GM21723 (cell line): ENCODE data around the gene LITAFD.
"Not testable (repeated sequence)": the region's sequence is repeated elsewhere in the genome, so short reads cannot be mapped to it uniquely, and the experiment has no call there.

Experiments used
- ATAC-seq: cut with Tn5 transposase; IDR thresholded peaks from one replicate; pipeline ENCODE4 v1.9.1; 2021; ENCODE audit warnings: mild to moderate bottlenecking, moderate library complexity; ENCODE audit not compliant: unreplicated experiment

Gene LITAFD

DNA sequence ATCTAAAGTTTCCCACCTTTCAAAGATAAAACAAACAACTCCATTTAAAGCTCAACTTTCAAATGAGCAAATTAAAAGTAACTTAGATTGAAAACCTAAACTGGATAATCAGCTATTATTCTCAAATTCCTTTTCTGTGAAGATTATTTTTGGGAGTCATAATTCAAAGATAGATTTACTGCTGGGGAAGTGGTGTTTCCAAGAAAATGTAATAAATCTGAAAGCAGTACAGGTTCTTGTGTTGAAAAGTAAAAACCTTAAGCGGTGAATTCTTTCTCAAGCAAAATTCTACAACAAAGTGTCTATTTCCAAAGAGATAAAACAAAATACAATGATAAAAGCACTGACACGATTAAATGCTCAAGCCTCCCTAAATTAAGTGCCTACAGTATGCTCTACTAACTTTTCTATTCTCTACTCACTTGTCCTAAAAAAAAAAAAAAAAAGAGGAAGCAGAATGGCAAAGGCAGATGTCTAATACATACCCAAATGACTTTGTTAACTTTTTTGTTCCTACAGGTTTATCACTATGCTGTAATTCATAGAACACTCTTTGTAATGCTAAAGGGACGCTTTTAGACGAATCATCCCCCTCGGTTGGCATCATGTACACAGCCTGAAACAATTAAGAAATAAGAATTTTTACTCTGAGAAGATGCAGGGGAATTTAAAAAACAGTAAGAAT lies 34.5 kb downstream of the LITAFD start:
- no peak for ATAC-seq

DNA sequence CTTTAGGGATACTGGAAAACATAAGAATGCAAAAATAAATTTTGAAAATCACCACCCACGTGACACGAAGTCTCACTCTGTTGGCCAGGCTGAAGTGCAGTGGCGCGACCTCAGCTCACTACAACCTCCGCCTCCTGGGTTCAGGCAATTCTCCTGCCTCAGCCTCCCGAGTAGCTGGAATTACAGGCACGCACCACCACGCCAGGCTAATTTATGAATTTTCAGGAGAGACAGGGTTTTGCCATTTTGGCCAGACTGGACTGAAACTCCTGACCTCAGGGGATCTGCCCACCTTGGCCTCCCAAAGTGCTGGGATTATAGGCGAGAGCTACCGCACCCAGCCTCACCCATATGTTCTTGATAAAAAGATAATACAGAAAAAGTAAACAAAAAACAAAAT lies 35.2 kb downstream of the LITAFD start:
- ATAC-seq, result not testable (repeated sequence)

DNA sequence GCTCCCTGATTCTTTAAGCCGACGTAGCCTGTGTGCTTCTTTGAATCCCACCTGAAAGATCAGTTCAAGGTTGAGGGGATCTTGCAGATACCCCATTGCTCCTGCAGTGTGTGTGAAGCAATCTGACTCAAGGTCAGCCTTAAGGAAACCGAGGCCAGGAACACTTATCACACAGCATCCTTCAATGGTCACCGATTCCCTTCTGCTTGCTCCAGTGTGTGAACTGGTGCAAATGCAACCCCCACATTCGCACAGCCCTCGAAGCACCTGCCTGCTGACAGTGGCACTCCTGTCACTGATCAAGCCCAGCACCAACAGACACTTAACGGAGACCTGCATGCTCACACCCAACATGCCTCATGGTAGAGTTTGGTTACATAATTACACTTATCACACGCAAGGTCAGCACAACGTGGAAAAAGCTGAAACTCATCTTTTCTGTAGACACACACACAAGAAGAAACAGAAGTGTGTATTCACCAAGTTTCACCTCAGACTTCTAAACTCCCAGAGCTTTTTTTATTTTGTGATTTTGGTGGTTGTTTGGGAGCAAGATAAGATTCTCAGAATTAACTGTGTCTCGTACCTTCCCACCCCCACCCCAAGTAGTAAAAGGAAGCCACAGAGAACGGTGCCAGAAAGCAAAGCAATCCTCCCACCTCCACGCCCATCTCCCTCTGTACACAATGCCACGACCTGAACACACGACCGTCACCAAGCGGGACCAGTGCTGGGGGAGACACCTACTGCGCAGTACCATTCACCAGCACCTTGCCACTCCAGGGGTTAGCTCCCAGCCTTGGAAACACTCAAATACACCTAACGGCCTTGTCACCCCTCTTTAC lies 37.2 kb downstream of the LITAFD start:
- no peak for ATAC-seq

DNA sequence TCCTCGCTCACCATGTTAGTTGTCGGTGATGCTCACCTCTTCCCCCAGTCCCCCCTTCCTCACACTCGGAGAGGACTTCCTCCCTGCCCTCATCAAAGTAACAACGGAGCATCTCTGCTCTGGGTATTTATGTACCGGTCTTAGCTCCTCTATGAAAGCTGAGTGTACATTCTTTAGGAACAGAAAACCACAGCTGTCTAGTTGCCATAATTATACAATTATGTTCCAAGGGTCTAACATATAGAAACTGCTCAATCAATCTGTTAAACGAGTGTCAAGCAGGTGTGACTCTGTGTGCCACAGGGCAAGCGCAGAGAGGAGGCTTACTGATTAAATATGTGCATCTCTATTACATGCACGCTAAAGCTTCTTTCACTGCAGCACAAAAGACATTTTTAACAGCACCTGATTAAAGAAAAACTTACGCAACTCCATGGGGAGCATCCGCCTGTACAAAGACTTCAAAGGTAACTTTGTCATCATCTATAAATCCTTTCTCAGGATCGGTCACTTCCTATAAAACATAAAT lies 37.8 kb downstream of the LITAFD start:
- no peak for ATAC-seq

DNA sequence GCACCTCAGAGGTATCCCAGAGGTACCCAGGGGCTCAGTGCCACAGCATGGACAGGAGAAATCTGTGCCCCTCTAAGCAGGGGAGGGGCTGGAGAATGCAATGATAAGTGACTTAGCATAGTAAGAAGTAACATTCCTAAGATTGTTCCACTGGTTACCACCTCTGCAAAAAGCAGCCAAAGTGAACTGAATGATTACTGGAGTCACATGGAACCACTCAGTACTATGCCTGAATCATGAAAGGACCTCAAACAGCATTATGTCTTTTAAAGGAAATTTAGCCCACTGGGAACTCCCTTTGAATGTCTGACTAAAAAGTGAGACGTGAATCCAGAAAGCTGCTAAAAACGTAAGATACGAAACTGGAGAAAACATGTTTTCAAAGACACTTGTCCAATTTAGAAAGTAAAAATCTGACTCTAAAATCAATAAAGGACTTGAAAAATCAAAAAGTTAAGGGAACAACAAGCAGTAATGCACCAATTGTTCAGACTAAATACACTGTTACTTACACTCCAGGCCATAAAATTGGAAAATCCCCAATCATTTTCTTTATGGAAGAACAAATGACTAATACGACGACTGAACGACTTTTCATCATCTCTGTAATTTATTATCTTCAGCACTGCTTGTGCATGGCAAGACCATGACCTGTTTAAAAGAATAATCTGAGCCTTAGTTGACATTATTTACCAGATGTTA lies 38.6 kb downstream of the LITAFD start:
- no peak for ATAC-seq

DNA sequence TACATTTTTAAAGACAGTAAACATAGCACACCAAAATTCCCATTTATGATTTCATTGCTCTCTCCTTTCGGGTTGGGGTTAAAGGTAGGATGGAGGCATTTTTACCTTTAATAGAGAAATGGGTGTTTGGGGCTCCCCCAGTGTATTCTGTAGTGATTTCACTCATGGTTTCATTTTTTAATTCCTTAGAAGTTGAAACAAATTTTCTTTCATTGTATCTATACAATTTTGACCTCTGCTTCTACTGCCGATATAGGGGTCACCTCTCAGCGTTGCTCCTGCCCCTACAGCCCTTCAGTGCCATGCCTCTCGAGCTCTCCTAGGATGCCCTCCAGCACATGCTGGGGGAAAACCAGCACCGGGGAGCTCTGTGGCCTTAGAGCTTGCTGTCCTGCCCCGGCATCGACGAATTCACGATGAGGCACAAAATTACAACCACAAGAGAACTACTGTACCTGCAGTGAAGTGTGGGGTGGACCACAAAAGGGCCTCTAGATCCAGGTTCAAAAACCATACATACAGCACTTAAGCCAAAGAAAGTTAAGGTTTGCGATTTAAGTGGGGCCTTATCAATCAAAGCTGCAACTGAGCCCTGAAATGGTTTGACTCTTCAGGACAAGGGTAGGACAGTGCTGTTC lies 39.3 kb downstream of the LITAFD start:
- no peak for ATAC-seq

DNA sequence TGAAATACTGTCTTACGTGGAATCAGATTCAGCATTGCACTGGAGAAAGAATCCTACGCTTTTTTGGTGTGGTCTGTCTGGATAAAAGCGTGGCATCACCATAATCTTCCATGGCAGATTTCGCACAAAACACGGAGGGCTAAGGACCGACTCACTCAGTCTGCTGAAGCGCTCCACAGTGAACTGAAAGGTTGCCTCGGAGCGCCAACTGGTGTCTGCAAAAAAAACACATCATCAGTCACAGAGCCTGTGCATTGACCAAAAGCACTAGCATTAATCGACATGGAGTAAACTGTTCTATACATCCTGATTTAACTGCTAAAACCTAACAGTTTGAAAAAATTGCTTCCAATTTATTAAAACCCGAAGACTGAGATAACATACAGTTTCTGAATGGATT lies 41.0 kb downstream of the LITAFD start:
- ATAC-seq, result no peak

DNA sequence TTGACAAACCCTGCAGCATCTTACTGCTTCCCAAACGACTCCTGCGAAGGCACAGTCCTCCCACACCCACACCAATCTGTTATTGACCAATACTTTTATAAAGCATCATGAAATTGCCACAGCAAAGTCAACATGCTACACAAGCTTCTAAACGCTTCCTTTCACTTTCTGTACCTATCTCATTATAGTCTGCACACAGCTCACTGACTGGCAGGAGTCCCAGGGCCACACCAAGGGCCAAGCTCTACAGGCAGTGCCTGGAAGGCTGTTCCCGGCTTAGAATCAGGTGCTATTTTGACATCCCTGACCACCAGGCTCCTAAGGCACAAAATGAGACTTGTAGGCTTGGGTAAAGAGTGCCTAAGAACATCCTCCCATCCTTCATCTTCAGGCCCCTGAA lies 42.1 kb downstream of the LITAFD start:
- ATAC-seq, result no peak

DNA sequence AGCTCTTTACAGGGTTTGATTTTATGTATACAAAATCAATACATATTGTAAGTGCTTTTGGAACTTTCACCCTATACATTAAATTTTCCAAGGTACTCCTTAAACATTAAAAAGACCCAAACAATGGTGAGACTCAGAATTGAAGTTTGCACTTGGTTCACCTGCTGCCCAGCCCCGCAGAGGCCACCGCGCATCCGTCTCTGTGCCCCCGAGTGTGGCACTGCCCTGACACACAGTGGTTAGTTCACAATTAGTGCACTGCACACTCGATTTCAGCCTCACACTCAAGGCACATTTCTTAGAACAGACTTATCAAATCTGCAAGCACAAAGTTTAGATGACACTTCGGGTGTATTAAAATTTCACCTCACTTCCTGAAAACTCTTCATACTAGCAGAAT lies 43.3 kb downstream of the LITAFD start:
- no peak for ATAC-seq

DNA sequence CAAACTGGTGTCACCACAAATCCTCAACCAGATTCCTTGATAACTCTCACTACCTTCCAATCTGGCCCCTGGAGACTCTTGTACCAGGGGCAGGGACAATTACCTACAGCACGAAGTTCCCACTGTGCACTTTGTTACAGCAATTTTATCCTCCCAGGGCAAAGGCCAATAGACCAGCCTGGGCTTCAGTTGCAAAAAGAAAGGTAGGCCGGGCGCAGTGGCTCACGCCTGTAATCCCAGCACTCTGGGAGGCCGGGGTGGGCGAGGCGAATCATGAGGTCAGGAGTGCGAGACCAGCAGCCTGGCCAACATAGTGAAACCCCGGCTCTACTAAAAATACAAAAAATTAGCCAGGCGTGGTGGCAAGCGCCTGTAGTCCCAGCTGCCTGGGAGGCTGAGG lies 44.7 kb downstream of the LITAFD start:
- no peak for ATAC-seq

DNA sequence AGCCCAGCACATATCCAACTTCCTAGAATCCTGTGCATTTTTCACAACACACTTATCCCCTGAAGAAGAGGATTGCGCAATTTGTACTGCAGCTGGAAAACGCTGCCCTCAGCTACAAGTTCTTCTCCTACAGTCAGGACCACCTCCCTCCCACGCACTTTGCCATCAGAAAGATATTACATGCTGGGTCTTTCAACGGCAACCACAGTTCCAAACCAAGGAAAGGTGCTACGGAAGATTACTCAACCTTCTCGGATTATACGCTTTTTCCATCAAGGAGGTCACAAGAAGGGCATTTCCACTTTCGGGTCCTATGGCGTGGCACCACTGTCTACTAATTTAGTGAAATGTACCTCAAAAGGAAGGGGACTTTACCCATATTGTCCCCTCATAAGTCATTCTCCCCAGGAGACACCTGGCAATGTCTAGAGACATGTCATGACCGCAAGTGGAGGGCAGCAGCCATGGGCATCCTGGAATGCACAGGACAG lies 46.4 kb downstream of the LITAFD start:
- ATAC-seq, result no peak

DNA sequence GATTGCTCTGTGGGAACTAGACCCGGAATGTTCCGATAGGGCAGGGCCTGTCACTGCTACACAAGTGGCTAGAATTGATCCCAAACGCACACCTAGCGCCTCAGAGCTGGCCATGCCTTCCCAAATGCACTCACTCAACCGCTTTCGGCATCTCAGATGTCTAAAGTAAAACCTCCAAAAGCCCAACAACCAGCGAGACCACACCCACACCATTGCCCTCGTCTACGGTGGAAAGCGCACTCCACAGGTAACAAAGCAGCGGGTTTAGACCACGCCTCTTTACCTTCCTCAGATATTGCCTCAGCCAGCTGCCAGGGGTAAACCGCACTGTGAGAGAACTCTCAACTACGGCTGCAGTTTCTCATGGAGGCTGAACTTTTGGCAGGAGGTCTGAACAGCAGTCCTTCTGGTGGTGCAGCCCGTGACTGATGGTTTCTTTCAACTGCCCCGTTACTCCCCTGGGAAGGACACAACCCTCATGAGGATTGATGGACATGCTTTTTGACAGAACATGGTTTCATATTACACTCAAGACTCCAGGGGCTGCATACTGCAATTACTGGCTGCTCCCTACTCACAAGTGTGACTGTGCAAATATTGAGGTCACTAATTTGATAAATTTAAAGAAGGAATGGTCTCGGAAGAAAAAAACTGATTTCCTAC lies 47.1 kb downstream of the LITAFD start:
- ATAC-seq, result no peak

DNA sequence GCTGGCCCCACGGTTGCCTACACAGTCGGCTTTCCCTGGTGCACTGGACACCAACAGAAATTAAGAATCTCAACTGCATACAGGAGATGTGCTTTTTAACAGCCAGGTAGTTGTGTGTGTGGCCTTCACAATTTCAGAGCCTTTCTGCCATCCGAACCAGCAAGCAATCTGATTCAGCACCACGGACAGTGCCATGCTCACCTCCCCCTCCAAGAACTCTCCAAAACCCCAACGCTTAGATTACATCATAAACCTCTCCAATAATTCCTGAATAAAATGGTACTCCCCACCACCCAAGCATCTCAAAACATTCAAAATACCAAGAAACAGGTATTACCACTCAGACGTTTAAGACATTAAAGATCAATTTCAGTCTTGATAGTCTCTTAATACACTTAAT lies 49.7 kb downstream of the LITAFD start:
- no peak for ATAC-seq

DNA sequence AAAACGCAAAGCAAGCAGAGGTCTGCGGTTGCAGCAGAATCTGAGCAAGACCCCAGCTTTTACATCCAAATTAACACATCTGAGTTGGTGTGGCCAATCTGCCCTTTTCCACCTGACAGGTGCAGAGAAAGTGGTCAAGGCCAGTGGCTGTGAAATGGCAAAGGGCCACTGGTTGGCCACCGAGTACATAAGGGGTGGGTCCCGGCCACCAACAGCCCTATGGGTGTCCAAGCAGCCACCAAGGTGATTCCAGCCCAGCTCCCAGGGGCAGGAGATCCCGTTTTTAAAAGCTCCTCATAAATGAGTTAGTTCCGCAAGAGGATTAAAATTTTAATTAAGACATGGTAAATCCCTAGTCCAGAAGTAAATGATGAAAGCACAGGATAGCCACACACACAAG lies 52.5 kb downstream of the LITAFD start:
- no peak for ATAC-seq
